Measurements from ENCODE around the gene OTOF. TPM values are rescaled to one million over a fixed set of nuclear protein-coding genes. Genes with fewer than 3 reads are reported as not detected.

OTOF gene
- total RNA-seq, 4 donors from 2014 or later: 0.66 to 0.83 TPM; not detected in 2

GRCh38 chr2:26463244-26464192 is 14.4 kb downstream of the OTOF start:
- no peak overlapping the region for H3K27ac ChIP-seq
- no peaks in the 10 kb centered on the region for H3K9me3 ChIP-seq
- TF ChIP-seq POLR2A (IDR thresholded peaks at IDR 0.05): no peak
- no peak for TF ChIP-seq CTCF (IDR thresholded peaks at IDR 0.05)
- no peak for DNase-seq
- no peaks in the 10 kb centered on the region for H3K4me1 ChIP-seq
- no peaks in the 10 kb centered on the region for H3K27me3 ChIP-seq
- no peaks in the 10 kb centered on the region for H3K36me3 ChIP-seq
- no peak overlapping the region for H3K4me3 ChIP-seq

- peak in 4 of 6 experiments; percentile 31 to 72 (median 63) for TF ChIP-seq CTCF (IDR thresholded peaks at IDR 0.05)
- TF ChIP-seq POLR2A (IDR thresholded peaks at IDR 0.05): no peak
- DNase-seq: peak in 2 of 3 donors; percentile 66 to 73
- H3K36me3 ChIP-seq: no peaks in the 10 kb centered on the region
These were observed 15.2 kb downstream of the OTOF start for GRCh38 chr2:26462511-26463243.

GRCh38 chr2:26462100-26462499 is 15.8 kb downstream of the OTOF start:
- Histone ChIP-seq H3K36me3 (no peaks in the 10 kb centered on the region), H3K27me3 (no peaks in the 10 kb centered on the region), H3K4me3 (no peak overlapping the region), H3K27ac (no peak overlapping the region), H3K9me3 (no peaks in the 10 kb centered on the region), H3K4me1 (peaks cover 0 to 2% (median under 1%) of the 10 kb centered on the region in 4 donors)
- DNase-seq: no peak
- TF ChIP-seq CTCF (IDR thresholded peaks at IDR 0.05): no peak
- no peak for TF ChIP-seq POLR2A (IDR thresholded peaks at IDR 0.05)

More at GRCh38 chr2:26462511-26463243, 15.2 kb downstream of the OTOF start:
- H3K27me3 ChIP-seq: no peaks in the 10 kb centered on the region
- H3K9me3 ChIP-seq: no peaks in the 10 kb centered on the region
- H3K4me3 ChIP-seq: no peak overlapping the region
- no peaks in the 10 kb centered on the region for H3K4me1 ChIP-seq
- no peak overlapping the region for H3K27ac ChIP-seq

- no peak for DNase-seq
These were observed 16.3 kb downstream of the OTOF start for GRCh38 chr2:26461601-26462023.

More at GRCh38 chr2:26461601-26462023, 16.3 kb downstream of the OTOF start:
- Histone ChIP-seq H3K27ac (no peak overlapping the region), H3K4me3 (no peak overlapping the region), H3K4me1 (peaks cover 0 to 6% (median 3%) of the 10 kb centered on the region in 4 donors), H3K36me3 (no peaks in the 10 kb centered on the region), H3K27me3 (no peaks in the 10 kb centered on the region), H3K9me3 (no peaks in the 10 kb centered on the region)
- TF ChIP-seq CTCF (IDR thresholded peaks at IDR 0.05) (no peak), POLR2A (IDR thresholded peaks at IDR 0.05) (no peak)
